Esophagus muscularis mucosa (tissue), 4 donors: ENCODE results near the gene RNASET2. TPM values are rescaled to one million over a fixed set of nuclear protein-coding genes. Genes with fewer than 3 reads are reported as not detected.
"Not testable (repeated sequence)": the region's sequence is repeated elsewhere in the genome, so short reads cannot be mapped to it uniquely, and the experiment has no call there.

Experiments
- DNase-seq: peaks from one replicate; pipeline ENCODE4 v3.0.0-alpha.2; 2017; ENCODE audit errors: extremely low spot score
- H3K27ac ChIP-seq, 4 donors: fragments of 200-600 bp; sonication (generic); replicated peaks in 1 of 4; 1 replicate in 3 of 4; 2 replicates in 1 of 4; pipeline ENCODE4 v1.5.1; 2016 to 2019; ENCODE audit warnings: mild to moderate bottlenecking in 1 of 4
- H3K27me3 ChIP-seq, 4 donors: fragments of 200-600 bp; sonication (generic); one replicate each; pipeline versions ENCODE4 v1.5.1 to v1.6.0; 2016 to 2019
- H3K36me3 ChIP-seq, 4 donors: fragments of 200-600 bp; sonication (generic); one replicate each; pipeline ENCODE4 v1.5.1; 2016 to 2019
- H3K4me1 ChIP-seq, 4 donors: fragments of 200-600 bp; sonication (generic); one replicate each; pipeline ENCODE4 v1.5.1; 2016 to 2019
- H3K4me3 ChIP-seq, 4 donors: fragments of 200-600 bp; sonication (generic); 1 replicate in 2 of 4; 2 replicates in 2 of 4; pipeline ENCODE4 v1.5.1; 2016 to 2019; ENCODE audit warnings: mild to moderate bottlenecking in 4 of 4, moderate library complexity in 1 of 4
- H3K9me3 ChIP-seq, 4 donors: fragments of 200-600 bp; sonication (generic); 1 replicate in 3 of 4; 2 replicates in 1 of 4; pipeline ENCODE4 v1.5.1; 2016 to 2019
- CTCF ChIP-seq, 3 experiments: fragments of 200-600 bp in 2 of 3; fragments of 450-650 bp in 1 of 3; sonication (generic) in 2 of 3; IDR thresholded peaks; one replicate each; pipeline ENCODE4 v1.5.1; 2017 to 2019; ENCODE audit warnings: antibody characterized with exemption in 3 of 3, mild to moderate bottlenecking in 2 of 3, moderate library complexity in 1 of 3
- EP300 ChIP-seq: sonication (generic); formaldehyde crosslinking; IDR thresholded peaks from one replicate; pipeline ENCODE4 v1.6.1; 2017; ENCODE audit warnings: antibody characterized with exemption
- POLR2A ChIP-seq: fragments of 450-650 bp; IDR thresholded peaks from one replicate; pipeline ENCODE4 v1.6.1; 2017; ENCODE audit warnings: antibody characterized with exemption, moderate library complexity, mild to moderate bottlenecking, low read depth
- POLR2AphosphoS5 ChIP-seq, 2 donors: sonication (generic); formaldehyde crosslinking; IDR thresholded peaks; one replicate each; pipeline ENCODE4 v1.6.1; 2017; ENCODE audit warnings: antibody characterized with exemption in 2 of 2
- WGBS: methylation state at CpG from one replicate; pipeline ENCODE4 v1.1.5; 2018; 5-methylcytosine and 5-hydroxymethylcytosine counted together
- intact Hi-C: fragments of 100-400 bp; cut with DNase I; formaldehyde crosslinking; loops from one replicate; pipeline ENCODE4 v1.15.1; 2023
- total RNA-seq, 4 donors: library from RNA; depleted of rRNA; stranded (reverse); fragments of >200 nt; gene quantifications; one replicate each; pipeline versions ENCODE4 v1.1.0 to v1.2.1, GENCODE V29; 2016

Gene RNASET2
- total RNA-seq, 4 donors from 2014 or later, result 24.1 to 54.5 (median 30.4) TPM

GRCh38 chr6:166950443-166950821, 5.9 kb downstream of the RNASET2 start:
- peaks cover 3 to 15% (median 10%) of the 10 kb centered on the region in 4 donors for H3K4me1 ChIP-seq
- intact Hi-C loops, result loop anchor here (5.0 kb wide), 1 partner anchor 173 kb away; no protein-coding TSS in a partner anchor
- H3K27ac ChIP-seq, result peak overlapping the region in 3 of 4 donors; percentile 3 to 45 (median 5)
- H3K36me3 ChIP-seq, result peaks cover 4 to 34% (median 16%) of the 10 kb centered on the region in 4 donors
- DNase-seq, result no peak
- no peak for TF ChIP-seq CTCF (IDR thresholded peaks at IDR 0.05)
- no peak for TF ChIP-seq POLR2AphosphoS5 (IDR thresholded peaks at IDR 0.05)
- TF ChIP-seq EP300, result no peak
- no peak for TF ChIP-seq POLR2A
- no peaks in the 10 kb centered on the region for H3K9me3 ChIP-seq
- no peak overlapping the region for H3K4me3 ChIP-seq
- 89% methylated on average over 10 of the region's 10 CpGs for WGBS
- H3K27me3 ChIP-seq, result no peaks in the 10 kb centered on the region

- DNase-seq, result no peak
- TF ChIP-seq CTCF (IDR thresholded peaks at IDR 0.05), result no peak
- no peak for TF ChIP-seq EP300
- TF ChIP-seq POLR2AphosphoS5 (IDR thresholded peaks at IDR 0.05), result no peak
- TF ChIP-seq POLR2A, result no peak
- WGBS, result 83% methylated on average over 9 of the region's 9 CpGs
- H3K9me3 ChIP-seq, result no peaks in the 10 kb centered on the region
- no peak overlapping the region for H3K4me3 ChIP-seq
- intact Hi-C loops, result loop anchor here (5.0 kb wide), 1 partner anchor 172 kb away; no protein-coding TSS in a partner anchor
- peak overlapping the region in 2 of 4 donors; percentile 3 to 26 for H3K27ac ChIP-seq
- H3K36me3 ChIP-seq, result peaks cover 4 to 34% (median 16%) of the 10 kb centered on the region in 4 donors
- peaks cover 0 to 13% (median 7%) of the 10 kb centered on the region in 4 donors for H3K4me1 ChIP-seq
- no peaks in the 10 kb centered on the region for H3K27me3 ChIP-seq
Measured at GRCh38 chr6:166949528-166950442, 6.6 kb downstream of the RNASET2 start.

GRCh38 chr6:166948724-166949123, 7.6 kb downstream of the RNASET2 start:
- H3K4me1 ChIP-seq, H3K9me3 ChIP-seq, H3K27ac ChIP-seq, H3K27me3 ChIP-seq, DNase-seq, H3K4me3 ChIP-seq, intact Hi-C loops: not testable (repeated sequence)
- peaks cover 7 to 35% (median 17%) of the 10 kb centered on the region in 4 donors for H3K36me3 ChIP-seq
- WGBS, result 86% methylated on average over 6 of the region's 6 CpGs

GRCh38 chr6:166947251-166947650, 9.1 kb downstream of the RNASET2 start:
- no peak for TF ChIP-seq POLR2A
- no peak for TF ChIP-seq EP300
- no peak for TF ChIP-seq CTCF (IDR thresholded peaks at IDR 0.05)
- TF ChIP-seq POLR2AphosphoS5 (IDR thresholded peaks at IDR 0.05), result no peak
- intact Hi-C loops, result no loop called here
- H3K4me3 ChIP-seq, result no peak overlapping the region
- no peak for DNase-seq
- H3K27me3 ChIP-seq, result no peaks in the 10 kb centered on the region
- peaks cover 0 to 7% (median 2%) of the 10 kb centered on the region in 4 donors for H3K4me1 ChIP-seq
- peaks cover 9 to 46% (median 20%) of the 10 kb centered on the region in 4 donors for H3K36me3 ChIP-seq
- 85% methylated on average over 5 of the region's 5 CpGs for WGBS
- no peak overlapping the region for H3K27ac ChIP-seq
- no peaks in the 10 kb centered on the region for H3K9me3 ChIP-seq

- H3K27me3 ChIP-seq, result no peaks in the 10 kb centered on the region
- TF ChIP-seq CTCF (IDR thresholded peaks at IDR 0.05), result no peak
- no peak overlapping the region for H3K4me3 ChIP-seq
- 96% methylated on average over 16 of the region's 16 CpGs for WGBS
- H3K27ac ChIP-seq, result no peak overlapping the region
- intact Hi-C loops, result no loop called here
- peaks cover 9 to 43% (median 20%) of the 10 kb centered on the region in 4 donors for H3K36me3 ChIP-seq
- no peak for DNase-seq
- H3K9me3 ChIP-seq, result no peaks in the 10 kb centered on the region
- peaks cover 0 to 5% (median 2%) of the 10 kb centered on the region in 4 donors for H3K4me1 ChIP-seq
Measured at GRCh38 chr6:166946125-166946524, 10.2 kb downstream of the RNASET2 start.
